Activated CD4-positive, alpha-beta T cell treated with anti-CD3 and anti-CD28 coated beads, Interleukin-2, amount 50 U/mL, for 48 hours (primary cell): Measurements from ENCODE around the gene ZNF600.
"Not testable (repeated sequence)": the region's sequence is repeated elsewhere in the genome, so short reads cannot be mapped to it uniquely, and the experiment has no call there.

Source experiments
- DNase-seq, 2 experiments: peaks; one replicate each; pipeline ENCODE4 v3.0.0-alpha.2; 2020

The ZNF600 gene

GRCh38 chr19:52786464-52787354 lies at the start of gene ZNF600:
Gene ZNF600, minus strand, starts transcription at chr19:52786791. Its CDS starts 7,903 bp downstream, at chr19:52778888.
- peak; percentile 89 to 91 for DNase-seq

- DNase-seq = not testable (repeated sequence)
Measured at GRCh38 chr19:52834289-52834688, 47.7 kb upstream of the ZNF600 start.

GRCh38 chr19:52833541-52833940 lies 47.0 kb upstream of the ZNF600 start:
- not testable (repeated sequence) for DNase-seq

GRCh38 chr19:52829866-52830265 lies 43.3 kb upstream of the ZNF600 start:
- DNase-seq = not testable (repeated sequence)

GRCh38 chr19:52825765-52826164 lies 39.2 kb upstream of the ZNF600 start:
- DNase-seq = no peak

GRCh38 chr19:52823676-52824075 lies 37.1 kb upstream of the ZNF600 start:
- DNase-seq = no peak

- DNase-seq = peak; percentile 66 to 75
Measured at GRCh38 chr19:52821204-52821960, 34.8 kb upstream of the ZNF600 start, which contains the start of gene ZNF28. Gene ZNF28, minus strand, starts transcription at chr19:52821633. Its CDS starts 3,675 bp downstream, at chr19:52817958.

GRCh38 chr19:52820472-52821203 lies 34.0 kb upstream of the ZNF600 start:
- peak in 1 of 2 experiments; percentile 21 for DNase-seq

GRCh38 chr19:52809801-52810200 lies 23.2 kb upstream of the ZNF600 start:
- no peak for DNase-seq

- DNase-seq = not testable (repeated sequence)
Measured at GRCh38 chr19:52799950-52800640, 13.5 kb upstream of the ZNF600 start.

- no peak for DNase-seq
Measured at GRCh38 chr19:52789440-52789839, 2.8 kb upstream of the ZNF600 start.

- DNase-seq = no peak
Measured at GRCh38 chr19:52786078-52786463, 520 bp downstream of the ZNF600 start.

- DNase-seq = no peak
Measured at GRCh38 chr19:52785506-52785905, 1.1 kb downstream of the ZNF600 start.

GRCh38 chr19:52782864-52783263 lies 3.7 kb downstream of the ZNF600 start:
- DNase-seq = not testable (repeated sequence)

GRCh38 chr19:52778811-52779210 lies 7.8 kb downstream of the ZNF600 start:
- DNase-seq = peak; percentile 13 to 41

- DNase-seq = not testable (repeated sequence)
Measured at GRCh38 chr19:52756447-52756846, 30.1 kb downstream of the ZNF600 start.

GRCh38 chr19:52749780-52750179 lies 36.8 kb downstream of the ZNF600 start:
- no peak for DNase-seq

- DNase-seq = no peak
Measured at GRCh38 chr19:52748336-52748950, 38.1 kb downstream of the ZNF600 start.

GRCh38 chr19:52745919-52746318 lies 40.7 kb downstream of the ZNF600 start:
- DNase-seq = not testable (repeated sequence)

GRCh38 chr19:52743091-52743490 lies 43.5 kb downstream of the ZNF600 start:
- no peak for DNase-seq

GRCh38 chr19:52742516-52742915 lies 44.1 kb downstream of the ZNF600 start:
- no peak for DNase-seq
